Calu3 (cell line): ENCODE results near the gene SNX17. TPM values are rescaled to one million over a fixed set of nuclear protein-coding genes. Genes with fewer than 3 reads are reported as not detected.

ENCODE experiments used
- BruUV-seq: library from RNA; stranded (reverse); fragments of 400-500 nt; replicated peaks from 2 replicates; lab custom pipeline; 2021; lab: Mats Ljungman, UMichigan
- CTCF ChIA-PET: fragments of 300-600 bp; sonication (Branson Sonifier 250); formaldehyde crosslinking; loops from one replicate; lab custom pipeline; 2022; ENCODE audit warnings: antibody characterized with exemption; lab: Charles Lee
- DNase-seq: peaks from one replicate; pipeline ENCODE4 v3.0.0; 2022
- H3K27ac Mint-ChIP-seq: one replicate; pipeline ENCODE4 v1.8.0; 2022; ENCODE audit warnings: mixed read lengths; ENCODE audit not compliant: unreplicated experiment
- H3K27me3 Mint-ChIP-seq: one replicate; pipeline ENCODE4 v1.8.0; 2022; ENCODE audit warnings: mixed read lengths; ENCODE audit not compliant: unreplicated experiment
- H3K36me3 Mint-ChIP-seq: one replicate; pipeline ENCODE4 v1.8.0; 2022; ENCODE audit warnings: mild to moderate bottlenecking, moderate library complexity, mixed read lengths; ENCODE audit not compliant: insufficient read depth, unreplicated experiment
- H3K4me1 Mint-ChIP-seq: one replicate; pipeline ENCODE4 v1.8.0; 2022; ENCODE audit warnings: mild to moderate bottlenecking, low read depth, mixed read lengths; ENCODE audit not compliant: unreplicated experiment
- H3K4me3 Mint-ChIP-seq: one replicate; pipeline ENCODE4 v1.8.0; 2022; ENCODE audit warnings: mild to moderate bottlenecking, low read depth, moderate library complexity, mixed read lengths; ENCODE audit not compliant: unreplicated experiment
- H3K9me3 Mint-ChIP-seq: one replicate; pipeline ENCODE4 v1.8.0; 2022; ENCODE audit warnings: low read depth, mixed read lengths; ENCODE audit not compliant: unreplicated experiment
- intact Hi-C: fragments of 100-400 bp; cut with micrococcal nuclease; formaldehyde crosslinking; loops from one replicate; pipeline ENCODE4 v1.10.0; 2022; ENCODE audit not compliant: unreplicated experiment
- total RNA-seq: library from RNA; stranded (reverse); gene quantifications from 2 replicates; pipeline ENCODE4 v1.2.3, GENCODE V29; 2022
- TF ChIP-seq, protein P1 (sequence below): fragments of 200-600 bp; IDR thresholded peaks from one replicate; pipeline ENCODE4 v1.8.0; 2022; ENCODE audit warnings: antibody characterized with exemption; ENCODE audit not compliant: unreplicated experiment

Gene SNX17
- total RNA-seq, 1 experiment from 2014 or later, result 85.3 TPM

GRCh38 chr2:27353762-27354596 is 16.4 kb upstream of the SNX17 start:
- H3K4me1 Mint-ChIP-seq, result peaks cover 32% of the 10 kb centered on the region
- H3K27me3 Mint-ChIP-seq, result no peaks in the 10 kb centered on the region
- H3K27ac Mint-ChIP-seq, result no peak overlapping the region
- CTCF ChIA-PET, result interaction anchor here (0.6 to 0.7 kb wide), 2 partner anchors 195 to 233 kb away, joined by 3 read pairs; no protein-coding TSS in a partner anchor
- intact Hi-C loops, result no loop called here
- DNase-seq, result no peak
- BruUV-seq, result no TSS peak
- H3K36me3 Mint-ChIP-seq, result peaks cover 47% of the 10 kb centered on the region
- TF ChIP-seq, protein P1, sequence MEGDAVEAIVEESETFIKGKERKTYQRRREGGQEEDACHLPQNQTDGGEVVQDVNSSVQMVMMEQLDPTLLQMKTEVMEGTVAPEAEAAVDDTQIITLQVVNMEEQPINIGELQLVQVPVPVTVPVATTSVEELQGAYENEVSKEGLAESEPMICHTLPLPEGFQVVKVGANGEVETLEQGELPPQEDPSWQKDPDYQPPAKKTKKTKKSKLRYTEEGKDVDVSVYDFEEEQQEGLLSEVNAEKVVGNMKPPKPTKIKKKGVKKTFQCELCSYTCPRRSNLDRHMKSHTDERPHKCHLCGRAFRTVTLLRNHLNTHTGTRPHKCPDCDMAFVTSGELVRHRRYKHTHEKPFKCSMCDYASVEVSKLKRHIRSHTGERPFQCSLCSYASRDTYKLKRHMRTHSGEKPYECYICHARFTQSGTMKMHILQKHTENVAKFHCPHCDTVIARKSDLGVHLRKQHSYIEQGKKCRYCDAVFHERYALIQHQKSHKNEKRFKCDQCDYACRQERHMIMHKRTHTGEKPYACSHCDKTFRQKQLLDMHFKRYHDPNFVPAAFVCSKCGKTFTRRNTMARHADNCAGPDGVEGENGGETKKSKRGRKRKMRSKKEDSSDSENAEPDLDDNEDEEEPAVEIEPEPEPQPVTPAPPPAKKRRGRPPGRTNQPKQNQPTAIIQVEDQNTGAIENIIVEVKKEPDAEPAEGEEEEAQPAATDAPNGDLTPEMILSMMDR, result no peak
- no peak overlapping the region for H3K4me3 Mint-ChIP-seq
- peaks cover 2% of the 10 kb centered on the region for H3K9me3 Mint-ChIP-seq

- no TSS peak for BruUV-seq
- no peak overlapping the region for H3K27ac Mint-ChIP-seq
- intact Hi-C loops, result no loop called here
- no peaks in the 10 kb centered on the region for H3K27me3 Mint-ChIP-seq
- TF ChIP-seq, protein P1, result no peak
- peaks cover 33% of the 10 kb centered on the region for H3K4me1 Mint-ChIP-seq
- peaks cover 43% of the 10 kb centered on the region for H3K36me3 Mint-ChIP-seq
- DNase-seq, result no peak
- H3K4me3 Mint-ChIP-seq, result no peak overlapping the region
- CTCF ChIA-PET, result interaction anchor here (0.6 to 0.7 kb wide), 2 partner anchors 196 to 232 kb away, joined by 3 read pairs; no protein-coding TSS in a partner anchor
- peaks cover 2% of the 10 kb centered on the region for H3K9me3 Mint-ChIP-seq
Measured at GRCh38 chr2:27354597-27354927, 15.9 kb upstream of the SNX17 start.

- peak; percentile 49 for DNase-seq
- BruUV-seq, result TSS peak; percentile 61
- Mint-ChIP-seq H3K4me1 (peaks cover 33% of the 10 kb centered on the region), H3K36me3 (peaks cover 49% of the 10 kb centered on the region), H3K9me3 (peaks cover 2% of the 10 kb centered on the region), H3K27ac (peak overlapping the region; percentile 96), H3K27me3 (no peaks in the 10 kb centered on the region), H3K4me3 (peak overlapping the region; percentile 92)
- intact Hi-C loops, result loop anchor here (5.0 kb wide), 1 partner anchor 34 kb away; the partner anchor contains the start of gene MPV17
- CTCF ChIA-PET, result no interaction called here
- TF ChIP-seq, protein P1, result no peak
Measured at GRCh38 chr2:27356056-27356381, 14.4 kb upstream of the SNX17 start.

GRCh38 chr2:27356382-27357181 is 13.8 kb upstream of the SNX17 start, which contains the start of gene GTF3C2:
Gene GTF3C2 (minus strand): TSS chr2:27356764. CDS start chr2:27343554, 13,210 bp downstream.
- DNase-seq, result peak; percentile 94
- intact Hi-C loops, result loop anchor here (5.0 kb wide), 1 partner anchor 34 kb away; the partner anchor contains the start of gene MPV17
- H3K27me3 Mint-ChIP-seq, result no peaks in the 10 kb centered on the region
- H3K4me1 Mint-ChIP-seq, result peaks cover 32% of the 10 kb centered on the region
- CTCF ChIA-PET, result interaction anchor here (1.0 kb wide), 1 partner anchor 36 kb away, joined by 3 read pairs; no protein-coding TSS in a partner anchor
- TF ChIP-seq, protein P1, result no peak
- peaks cover 2% of the 10 kb centered on the region for H3K9me3 Mint-ChIP-seq
- peak within 1 kb of the TSS; percentile 92 for H3K4me3 Mint-ChIP-seq
- BruUV-seq, result no TSS peak
- peak within 1 kb of the TSS; percentile 96 for H3K27ac Mint-ChIP-seq
- H3K36me3 Mint-ChIP-seq, result peaks cover 51% of the 10 kb centered on the region
